ENCODE results near the gene INTS6.
"Not testable (repeated sequence)": the region's sequence is repeated elsewhere in the genome, so short reads cannot be mapped to it uniquely, and the experiment has no call there.

The INTS6 gene

DNA sequence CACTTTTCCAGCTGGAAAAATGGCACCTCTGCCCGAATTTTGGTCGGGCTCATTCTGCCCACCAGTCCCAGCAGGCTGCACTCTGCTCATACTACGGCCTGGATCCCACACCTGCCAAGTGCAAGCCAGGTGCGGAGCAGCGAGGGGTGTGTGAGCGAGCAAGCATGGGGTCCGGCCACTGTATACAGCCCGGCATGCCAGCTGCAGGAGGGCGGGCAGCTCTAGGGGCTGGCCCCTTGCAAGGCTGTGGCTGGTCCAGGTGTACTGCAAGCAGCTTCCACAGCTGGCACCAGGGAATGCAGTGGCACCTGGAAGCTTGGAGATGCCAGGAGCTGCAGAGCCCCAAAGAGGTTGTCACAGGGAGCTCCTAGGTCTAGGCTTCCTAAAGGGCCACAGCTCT is 2.7 kb upstream of the INTS6 start:
- DNase-seq: no peak

DNA sequence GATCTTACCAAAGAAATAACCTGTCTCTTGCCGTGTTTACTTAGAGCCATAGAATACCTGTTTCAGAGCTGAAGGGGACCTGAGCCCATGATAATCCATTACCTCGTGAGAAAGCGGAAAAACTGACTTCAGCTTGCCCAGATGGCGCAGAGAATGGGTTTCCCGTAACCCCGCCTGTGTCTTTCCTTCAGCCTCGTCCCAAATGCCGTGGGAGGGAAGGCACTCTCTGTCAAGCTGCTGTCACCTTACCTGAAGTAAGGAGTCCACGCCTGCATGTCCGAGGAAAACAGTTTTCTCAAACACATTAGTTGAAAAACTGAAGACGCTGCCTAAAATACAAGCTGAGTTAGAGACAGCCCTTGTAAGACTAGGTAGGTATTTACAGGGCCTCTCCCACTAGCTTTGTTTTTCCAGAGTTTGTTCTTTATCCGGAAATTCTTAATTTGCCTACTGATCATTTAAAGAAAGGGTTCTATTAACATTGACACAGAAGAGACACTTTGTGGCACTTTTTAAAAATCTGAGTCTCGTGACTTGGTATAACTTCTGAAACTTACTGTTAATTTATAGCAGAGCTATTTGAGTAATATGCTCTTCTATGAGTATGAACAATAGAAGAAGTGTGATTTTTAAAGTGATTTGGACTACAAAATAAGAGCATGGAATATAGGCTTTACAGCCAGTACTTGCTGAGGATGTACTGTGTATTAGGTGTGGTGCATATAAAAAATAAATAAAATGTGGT is 1.3 kb upstream of the INTS6 start:
- DNase-seq: peak; percentile 35

DNA sequence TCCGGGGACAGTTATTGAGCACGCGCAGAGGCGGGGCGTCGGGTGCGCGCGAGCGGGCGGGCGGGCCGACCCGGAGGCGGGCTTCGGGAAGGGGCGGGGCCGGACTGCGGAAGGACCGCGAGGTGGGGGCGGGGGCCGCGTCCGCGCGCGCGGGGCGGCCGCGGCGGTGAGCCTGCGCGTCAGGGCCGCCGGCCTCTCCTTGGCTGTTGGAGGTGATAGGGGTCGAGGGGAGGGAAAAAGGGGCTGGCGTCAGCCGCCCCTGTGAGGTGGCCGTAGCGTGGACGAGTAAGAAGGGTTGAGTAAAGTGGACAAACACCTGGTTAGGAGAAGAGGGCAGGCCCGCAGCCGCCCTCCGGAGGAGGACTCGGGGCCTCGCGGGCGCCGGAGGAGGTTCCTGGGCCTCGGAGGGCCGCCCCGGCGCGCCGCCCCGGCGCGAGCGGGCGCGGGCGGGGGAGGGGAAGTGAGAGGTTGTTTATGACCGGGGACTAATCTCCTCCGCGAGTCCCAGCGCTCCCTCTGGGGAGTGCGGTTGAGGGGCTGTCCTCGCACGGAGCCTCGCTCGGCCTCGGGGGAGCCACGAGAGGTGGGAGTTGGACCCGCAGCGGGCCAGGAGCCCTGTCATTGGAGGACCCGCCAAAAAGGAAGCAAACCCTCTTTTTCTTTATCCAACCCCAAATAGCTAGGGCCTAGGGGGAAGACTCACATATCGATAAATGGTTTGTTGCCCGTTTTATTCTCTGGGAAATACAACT is 547 bp upstream of the INTS6 start:
- DNase-seq: peak; percentile 75

DNA sequence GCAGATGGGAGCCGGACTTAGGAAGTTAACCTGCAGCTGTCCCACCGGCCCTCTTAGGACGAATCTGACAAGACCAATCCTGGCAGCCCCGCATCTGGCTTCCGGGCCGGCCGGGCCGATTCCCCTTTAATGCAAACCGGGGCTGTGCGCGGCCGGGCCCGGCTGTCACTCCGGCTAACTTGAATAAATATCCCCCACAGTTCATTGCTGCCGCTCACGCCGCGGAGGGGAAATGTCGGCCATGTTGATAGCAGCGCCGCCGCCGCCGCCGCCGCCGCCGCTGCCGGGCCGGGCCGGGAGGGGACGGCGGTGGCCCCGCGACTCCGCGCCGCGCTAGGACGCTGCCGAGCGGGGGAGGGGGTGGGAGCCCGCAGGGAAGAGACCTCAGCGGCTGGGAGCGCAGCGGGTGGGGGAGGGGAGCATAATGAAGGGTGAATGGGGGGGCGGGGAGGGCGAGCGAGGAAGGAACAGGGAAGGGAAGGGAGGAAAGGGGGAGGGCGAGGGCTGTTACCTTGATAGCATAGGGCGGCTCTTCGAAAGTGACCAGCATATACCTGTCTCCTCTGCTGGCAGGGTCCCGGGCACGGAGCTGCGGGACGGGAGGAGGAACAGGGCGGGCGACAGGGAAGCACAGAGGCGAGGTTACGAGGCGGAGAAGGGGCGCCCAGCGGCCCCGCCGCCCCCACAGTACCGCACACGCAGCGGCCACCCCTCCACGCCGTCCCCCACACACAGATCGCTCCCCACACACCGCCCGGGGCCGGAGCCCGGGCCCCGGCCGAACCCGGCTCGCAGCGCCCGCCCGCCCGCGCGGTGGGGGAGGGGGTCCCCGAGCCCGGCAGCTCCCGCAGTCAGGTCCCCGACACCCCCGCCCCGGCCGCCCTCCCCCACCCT is 1.1 kb downstream of the INTS6 start:
- peak; percentile 80 for DNase-seq

DNA sequence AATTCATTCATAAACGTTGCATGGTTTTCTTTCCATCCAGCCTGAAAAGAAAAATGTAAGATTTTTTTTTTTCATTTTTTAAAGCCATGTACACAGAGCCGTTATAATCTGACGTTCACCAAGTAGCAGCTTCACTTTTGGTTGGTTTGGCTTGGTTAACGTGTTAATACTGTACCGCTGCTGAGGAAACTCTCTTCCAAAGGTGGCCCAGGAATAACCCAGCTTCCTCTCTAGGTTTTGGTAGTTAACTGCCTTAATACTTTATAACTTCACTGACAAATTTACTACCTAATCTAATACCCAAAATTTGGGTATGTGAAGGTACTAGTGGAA is 1.7 kb downstream of the INTS6 start:
- DNase-seq: no peak

DNA sequence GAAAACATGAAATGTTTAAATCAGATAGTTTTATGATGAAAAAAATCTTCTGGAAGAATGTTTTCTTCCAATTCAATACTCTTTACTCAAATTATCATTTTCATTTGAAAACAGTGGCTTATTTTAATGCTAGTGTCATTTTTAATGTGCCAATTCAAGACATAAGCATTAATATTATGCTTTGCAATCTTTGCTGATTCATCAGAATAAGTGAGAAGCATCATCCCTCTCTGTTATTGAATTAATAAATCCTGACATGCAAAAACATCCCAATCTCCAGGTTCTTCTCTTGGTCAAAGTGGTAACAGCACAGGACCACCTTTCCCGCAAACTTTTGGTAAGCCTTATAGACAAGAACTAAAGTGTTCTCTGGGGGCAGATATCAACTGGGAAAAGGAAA is 3.8 kb downstream of the INTS6 start:
- no peak for DNase-seq

DNA sequence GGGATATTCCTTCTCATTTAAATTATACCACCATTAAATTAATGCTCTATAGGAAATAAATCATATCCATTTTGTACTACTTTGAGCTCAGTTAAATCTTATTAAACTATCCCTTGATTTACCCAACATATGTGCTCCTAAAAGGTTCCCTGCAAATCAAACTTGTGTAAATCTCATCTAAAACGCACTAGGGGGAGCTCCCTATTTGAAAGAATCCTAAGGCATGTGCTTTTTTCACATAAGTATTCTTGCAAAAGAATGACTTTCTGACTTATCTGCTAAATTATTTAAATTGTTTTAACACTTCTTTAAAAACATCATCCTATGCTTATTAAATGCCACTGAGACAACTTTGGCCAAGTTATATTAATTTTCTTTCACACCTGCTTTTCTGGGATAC is 7.9 kb downstream of the INTS6 start:
- no peak for DNase-seq

DNA sequence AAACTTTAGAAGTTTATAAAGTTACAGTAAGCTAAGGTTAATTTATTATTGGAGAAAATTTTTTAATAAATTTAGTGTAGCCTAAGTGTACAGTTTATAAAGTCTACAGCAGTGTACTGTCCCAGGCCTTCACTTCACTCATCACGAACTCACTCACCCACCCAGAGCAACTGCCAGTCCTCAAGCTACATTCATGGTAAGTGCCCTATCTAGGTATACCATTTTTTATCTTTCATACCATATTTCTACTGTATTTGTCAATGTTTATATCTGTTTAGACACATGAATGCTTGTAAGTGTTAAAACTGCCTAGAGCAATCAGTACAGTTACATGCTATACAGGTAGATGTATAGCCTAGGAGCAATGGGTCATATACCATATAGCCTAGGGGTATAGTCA is 12.5 kb downstream of the INTS6 start:
- DNase-seq: no peak

DNA sequence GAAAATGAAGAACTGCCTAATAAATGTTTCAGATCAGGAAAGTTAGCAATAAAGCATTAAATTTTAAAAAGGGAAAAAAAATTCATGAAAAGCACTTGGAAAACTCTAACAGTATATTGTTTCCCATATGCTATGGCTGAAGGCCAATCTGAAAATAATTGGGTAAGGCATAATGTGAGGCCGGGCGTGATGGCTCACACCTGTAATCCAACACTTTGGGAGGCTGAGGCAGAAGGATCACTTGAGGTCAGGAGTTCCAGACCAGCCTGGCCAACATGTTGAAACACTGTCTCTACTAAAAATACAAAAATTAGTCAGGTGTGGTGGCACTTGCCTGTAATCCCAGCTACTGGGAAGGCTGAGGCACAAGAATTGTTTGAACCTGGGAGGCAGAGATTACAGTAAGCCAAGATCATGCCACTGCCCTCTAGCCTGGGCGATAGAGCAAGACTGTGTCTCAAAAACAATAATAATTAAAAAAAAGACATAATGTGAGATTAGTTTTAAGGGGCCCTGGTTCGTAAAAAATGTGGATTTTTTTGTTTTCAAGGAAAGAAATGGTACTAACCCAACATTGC is 15.2 kb downstream of the INTS6 start:
- DNase-seq: no peak

DNA sequence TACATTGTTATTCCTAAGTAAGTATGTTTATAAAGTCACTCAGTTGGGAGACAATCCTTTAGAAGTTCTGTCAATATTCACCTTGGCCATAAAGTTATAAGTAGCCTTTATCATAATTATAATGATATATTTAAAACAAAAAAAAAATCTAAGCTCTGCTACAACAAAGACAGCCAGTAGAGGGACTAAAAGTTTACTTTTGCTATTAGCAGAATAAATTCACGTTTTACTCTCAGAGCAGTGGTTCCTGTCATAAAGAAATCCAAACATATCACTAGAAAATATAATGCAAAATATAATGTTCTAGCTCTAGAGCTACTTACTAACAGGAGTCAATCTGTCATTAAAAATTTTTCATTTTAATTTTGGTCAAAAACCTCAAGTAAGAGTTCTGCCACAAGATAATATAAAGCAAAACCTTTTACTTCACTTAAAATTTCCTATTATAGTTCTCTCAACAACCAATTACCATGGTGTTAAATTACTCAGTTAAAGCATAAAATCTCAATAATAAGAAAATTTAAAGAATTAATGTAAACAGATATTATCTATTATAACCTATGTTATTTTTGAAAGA is 17.7 kb downstream of the INTS6 start:
- DNase-seq: no peak

DNA sequence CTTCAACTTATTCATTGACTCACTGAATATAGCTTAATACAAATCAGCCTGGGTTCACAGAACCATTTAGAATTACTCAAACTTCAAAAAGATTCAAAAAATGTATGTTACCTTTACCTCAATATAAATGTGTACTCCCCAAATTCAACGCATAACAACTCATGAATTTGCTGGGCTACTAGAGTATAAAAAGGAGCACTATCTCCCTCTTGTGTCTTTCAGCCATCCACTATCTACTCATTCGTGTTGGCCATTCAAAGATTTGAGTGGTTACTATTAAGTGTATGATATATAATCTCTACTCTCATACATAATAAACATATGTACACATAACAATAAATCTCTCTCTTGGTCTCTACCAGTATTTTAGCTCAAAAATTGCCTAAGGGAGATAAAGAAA is 20.3 kb downstream of the INTS6 start:
- no peak for DNase-seq

DNA sequence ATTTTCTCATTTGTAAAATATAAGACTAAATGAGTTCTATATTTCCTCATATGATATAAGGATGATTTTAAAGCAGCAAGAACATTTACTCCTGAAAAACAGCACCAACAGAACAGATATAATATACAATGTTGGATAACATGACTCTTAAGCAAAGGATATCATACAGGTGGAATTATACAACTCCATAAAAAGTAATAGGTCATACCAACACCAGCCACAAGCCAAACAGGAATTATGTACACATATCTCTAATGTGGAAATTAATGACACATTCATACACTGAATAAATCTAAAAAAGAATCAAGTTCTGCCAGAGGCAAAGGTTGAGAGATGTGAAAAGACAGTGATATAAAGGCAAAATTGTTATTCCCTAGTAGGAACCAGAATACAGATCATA is 25.9 kb downstream of the INTS6 start:
- DNase-seq: no peak

DNA sequence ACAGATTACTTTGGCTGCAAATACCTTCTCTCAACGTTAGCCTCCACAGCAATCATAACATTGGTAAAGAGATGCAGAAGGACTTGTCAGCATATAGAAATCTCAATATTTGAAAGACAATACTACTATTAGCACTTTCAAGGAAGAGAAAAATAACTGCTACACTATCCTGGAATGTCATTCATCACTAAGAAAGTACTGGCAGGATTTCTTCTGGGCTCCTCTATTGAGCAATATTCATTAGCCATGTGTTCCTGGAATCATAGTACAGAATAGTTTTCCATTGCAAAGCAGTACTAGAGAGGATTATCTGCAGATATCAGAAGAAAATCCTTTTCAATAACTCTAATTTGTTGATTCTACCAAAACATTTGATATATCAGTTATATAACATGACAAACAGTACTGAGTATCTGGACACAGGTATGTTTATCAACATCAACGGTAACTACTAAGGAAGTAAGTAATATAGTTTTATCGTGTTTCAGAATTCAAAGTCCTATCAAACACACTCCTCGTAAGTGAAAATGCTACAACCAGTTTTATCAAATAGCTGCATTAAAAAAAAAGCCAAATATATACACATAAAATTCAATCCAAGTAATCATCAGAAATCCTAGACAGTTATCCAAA is 27.3 kb downstream of the INTS6 start:
- no peak for DNase-seq

DNA sequence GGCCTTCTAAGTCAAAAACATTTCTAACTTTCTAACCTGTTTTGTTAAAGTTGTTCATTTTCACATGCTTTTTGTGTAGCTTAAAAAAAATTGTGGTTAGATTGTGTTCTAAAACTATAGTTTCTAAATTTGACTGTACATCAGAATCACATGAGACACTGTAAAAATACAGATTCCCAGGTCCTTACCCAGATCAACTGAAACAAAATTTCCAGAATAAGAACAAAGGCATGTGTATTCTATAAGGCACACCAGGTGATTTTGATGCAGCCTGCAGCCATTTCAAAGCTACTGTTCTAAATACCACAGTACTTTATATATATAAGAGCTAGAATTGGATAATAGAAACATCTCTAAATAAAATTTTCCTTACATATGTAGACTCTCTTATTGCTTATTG is 29.1 kb downstream of the INTS6 start:
- DNase-seq: no peak

DNA sequence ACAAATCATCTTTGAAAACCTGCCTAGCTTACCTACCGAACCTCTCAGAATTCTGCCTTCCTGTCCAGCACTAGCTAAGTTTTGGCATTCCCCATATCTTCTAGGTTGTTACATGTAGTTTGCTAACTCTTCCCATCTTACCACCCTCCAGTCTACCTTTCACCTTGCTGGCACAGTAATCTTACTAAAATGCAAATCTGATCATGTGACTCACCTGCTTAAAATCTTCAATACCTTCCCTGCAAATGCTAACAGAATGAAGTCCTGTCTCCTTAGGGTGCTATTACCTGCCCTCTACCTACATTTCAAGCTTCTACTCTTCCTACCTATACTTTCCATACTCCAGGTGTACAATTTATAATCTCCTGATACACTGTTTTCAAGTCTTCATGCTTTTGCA is 30.4 kb downstream of the INTS6 start:
- no peak for DNase-seq

DNA sequence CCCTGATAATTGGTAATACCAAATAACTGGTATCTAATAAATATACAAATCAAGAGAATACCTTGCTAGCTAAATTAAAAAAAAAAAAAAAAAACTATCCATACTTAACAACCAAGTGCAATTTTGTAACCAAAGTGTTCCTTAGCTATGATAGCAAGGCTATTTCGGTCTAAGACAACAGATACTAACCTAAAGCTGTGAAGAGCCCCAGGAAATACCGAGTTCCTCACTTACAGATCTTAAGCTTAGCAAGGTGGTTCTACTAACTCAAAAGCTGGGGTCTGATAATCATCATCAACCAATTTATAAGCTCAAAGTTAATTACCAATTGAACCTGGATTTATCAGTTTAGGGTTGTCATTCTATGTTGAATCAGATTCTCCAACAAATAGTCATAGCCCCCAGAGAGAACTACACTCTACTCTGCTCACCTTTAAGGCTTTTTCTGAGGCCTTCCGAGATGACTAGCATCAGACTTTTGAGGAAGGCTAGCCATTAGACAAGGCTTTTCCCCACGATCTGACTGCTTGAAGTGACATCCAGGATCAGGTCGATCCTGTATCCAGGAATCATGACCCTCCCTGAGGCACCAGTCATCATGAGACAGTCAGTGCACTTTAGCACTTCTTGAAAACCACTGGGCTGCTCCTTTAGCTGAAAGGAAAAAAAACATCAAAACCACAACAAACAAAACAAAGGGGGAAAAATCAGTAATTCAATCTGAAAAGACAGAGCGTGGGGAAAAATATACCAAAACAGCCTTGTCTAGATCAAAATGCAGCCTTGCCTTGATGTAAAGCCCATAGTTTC is 31.9 kb downstream of the INTS6 start:
- DNase-seq: no peak

DNA sequence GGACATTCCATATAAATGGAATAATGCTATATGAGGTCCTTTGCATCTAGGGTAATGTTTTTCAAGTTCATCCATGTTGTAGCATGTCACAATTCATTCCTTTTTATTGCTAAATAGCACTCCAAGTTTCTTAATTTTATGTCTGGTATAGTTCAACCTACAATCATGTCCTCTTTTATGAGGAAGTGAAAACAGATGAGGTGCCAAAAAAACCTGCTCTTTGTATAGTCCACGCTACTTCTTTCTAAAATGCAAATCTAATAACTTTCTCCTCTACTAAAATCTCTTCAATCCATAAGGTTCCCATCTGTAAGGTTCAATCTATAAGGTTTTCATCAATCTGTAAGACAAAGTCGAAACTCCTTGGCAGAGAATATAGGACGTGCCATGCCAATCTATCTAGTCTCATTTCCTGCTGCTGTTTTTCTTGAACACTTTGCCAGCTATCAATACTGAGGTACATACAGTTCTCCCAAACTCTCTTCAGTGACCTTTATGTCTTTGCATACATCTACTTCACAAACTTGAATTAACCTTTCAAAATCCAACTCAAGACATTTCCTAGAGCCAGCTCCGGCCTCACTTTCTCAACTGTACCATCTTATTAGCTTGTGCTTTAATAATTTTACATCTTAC is 33.7 kb downstream of the INTS6 start:
- no peak for DNase-seq

DNA sequence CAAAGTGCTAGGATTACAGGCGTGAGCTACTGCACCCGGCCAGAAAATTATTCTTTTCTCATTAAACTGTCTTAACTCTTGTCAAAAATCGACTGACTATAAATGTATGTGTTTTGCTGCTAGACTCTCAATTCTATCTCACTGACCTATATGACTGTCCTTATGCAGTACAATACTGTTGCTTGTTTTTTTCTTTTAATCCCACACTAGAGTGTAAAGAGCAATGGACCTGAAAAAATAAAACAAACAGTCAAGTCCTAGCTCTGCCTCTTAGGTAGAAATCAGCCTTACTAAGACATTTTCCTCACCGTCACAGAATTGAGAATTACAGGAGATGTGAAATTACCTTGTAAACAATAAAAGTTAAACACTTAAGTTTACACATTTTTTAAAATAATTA is 35.1 kb downstream of the INTS6 start:
- no peak for DNase-seq

DNA sequence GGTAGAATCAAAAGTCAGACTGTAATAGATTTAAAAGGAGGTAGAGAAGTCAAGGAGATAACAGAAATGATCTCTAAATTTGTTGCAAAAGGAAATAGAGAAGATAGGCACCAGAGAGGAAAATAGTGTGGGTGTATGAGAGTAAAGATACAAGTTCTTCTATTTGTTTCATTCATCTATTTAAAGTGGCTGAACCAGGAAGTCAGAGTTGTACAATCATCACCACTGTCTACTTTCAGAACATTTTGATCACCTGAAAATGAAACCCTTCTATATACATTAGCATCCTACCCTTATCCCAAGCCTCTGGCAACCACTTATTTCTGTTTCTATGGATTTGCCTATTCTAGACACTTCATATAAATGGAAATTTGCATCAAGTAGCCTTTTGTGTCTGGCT is 36.7 kb downstream of the INTS6 start:
- DNase-seq: no peak

DNA sequence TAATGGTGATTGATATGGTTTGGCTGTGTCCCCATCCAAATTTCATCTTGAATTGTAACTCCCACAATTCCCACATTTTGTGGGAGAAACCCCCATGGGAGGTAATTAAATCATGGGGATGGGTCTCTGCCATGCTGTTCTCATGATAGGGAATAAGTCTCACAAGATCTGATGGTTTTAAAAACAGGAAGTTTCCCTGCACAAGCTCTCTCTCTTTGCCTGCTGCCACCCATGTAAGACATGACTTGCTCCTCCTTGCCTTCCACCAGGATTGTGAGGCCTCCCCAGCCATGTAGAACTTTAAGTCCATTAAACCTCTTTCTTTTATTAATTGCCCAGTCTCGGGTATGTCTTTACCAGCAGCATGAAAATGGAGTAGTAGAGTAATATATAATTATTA is 37.5 kb downstream of the INTS6 start:
- not testable (repeated sequence) for DNase-seq

DNA sequence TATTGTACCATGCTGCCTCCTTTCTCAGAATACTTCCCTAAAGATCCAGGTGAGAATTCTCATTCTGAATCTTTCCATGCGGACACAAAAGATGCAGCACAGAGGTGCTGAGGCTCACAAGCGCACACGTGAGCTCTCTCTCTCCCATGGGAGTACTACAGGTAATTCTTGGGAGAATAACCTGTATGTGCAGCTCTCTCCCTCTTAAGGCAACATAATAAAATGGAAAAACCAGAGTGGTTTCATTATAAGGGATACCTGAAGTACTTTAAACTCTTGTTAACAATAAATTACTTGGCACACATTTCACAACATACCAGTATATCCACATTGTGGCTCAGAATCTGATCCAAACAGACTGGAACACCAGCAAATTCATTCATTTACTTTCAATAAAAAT is 40.4 kb downstream of the INTS6 start:
- DNase-seq: no peak
